NCI-H510A treated with DMSO at 0.1 percent for 48 hours (cell line): ENCODE data around the gene AUTS2.

Experiments used
- DNase-seq: peaks from one replicate; lab custom pipeline; 2025; lab: John Stamatoyannopoulos, UW

AUTS2 gene

DNA sequence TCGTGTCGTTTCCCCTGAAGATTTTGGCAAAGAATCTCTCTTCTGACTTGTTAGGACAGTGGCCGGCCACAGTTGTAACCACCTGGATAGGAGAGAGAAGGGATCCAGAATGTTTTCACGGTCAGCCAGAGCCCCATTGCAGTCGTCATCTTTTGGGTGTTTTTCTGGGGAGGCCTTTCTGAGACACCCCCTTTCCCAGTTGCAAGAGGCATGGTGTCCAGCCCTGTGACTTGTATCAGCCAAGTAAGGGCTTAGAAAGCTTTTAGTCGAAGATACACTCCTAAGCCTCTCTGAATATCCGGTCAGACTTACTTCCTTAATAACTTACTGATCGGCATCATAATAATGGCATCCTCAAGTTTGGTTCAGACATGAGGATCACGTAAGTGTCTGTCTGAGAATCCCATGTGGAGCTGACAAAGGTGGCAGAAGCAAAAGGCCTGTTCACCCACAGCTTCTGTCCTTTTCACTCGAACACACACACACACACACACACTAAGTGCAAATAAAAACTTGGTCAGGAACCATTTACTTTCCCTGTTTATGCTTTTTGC is 1098.0 kb downstream of the AUTS2 start:
- DNase-seq: no peak

DNA sequence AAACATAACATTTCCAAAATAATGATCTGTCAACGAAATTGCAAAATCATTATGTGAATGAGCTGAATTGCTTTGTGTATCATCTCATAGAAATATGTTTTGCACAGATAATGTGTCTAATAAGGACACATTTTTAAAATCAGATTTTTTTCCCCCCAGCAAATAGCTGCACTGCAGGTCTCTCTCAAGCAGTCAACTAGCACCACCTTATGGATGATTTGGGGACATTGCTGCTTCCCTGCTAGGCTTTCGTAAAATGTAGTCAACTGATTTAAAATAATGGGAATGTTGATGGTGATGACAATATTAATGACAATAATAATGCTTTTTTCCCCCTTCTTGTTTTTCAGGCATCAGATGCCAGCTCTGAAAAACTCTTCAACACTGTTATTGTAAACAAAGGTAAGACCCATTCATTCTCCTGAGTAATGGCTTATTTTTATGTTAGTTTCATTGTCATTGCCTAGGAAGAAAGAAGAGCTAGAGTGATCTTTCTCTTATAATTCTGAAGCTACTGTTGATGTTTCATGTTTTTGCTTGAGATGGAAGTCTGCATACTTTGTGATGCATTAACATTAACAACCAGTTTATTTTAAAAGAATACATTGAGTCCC is 1100.1 kb downstream of the AUTS2 start:
- DNase-seq: peak; percentile 27

GRCh38 chr7:70699271-70699670 is 1101.0 kb downstream of the AUTS2 start:
- DNase-seq: no peak

DNA sequence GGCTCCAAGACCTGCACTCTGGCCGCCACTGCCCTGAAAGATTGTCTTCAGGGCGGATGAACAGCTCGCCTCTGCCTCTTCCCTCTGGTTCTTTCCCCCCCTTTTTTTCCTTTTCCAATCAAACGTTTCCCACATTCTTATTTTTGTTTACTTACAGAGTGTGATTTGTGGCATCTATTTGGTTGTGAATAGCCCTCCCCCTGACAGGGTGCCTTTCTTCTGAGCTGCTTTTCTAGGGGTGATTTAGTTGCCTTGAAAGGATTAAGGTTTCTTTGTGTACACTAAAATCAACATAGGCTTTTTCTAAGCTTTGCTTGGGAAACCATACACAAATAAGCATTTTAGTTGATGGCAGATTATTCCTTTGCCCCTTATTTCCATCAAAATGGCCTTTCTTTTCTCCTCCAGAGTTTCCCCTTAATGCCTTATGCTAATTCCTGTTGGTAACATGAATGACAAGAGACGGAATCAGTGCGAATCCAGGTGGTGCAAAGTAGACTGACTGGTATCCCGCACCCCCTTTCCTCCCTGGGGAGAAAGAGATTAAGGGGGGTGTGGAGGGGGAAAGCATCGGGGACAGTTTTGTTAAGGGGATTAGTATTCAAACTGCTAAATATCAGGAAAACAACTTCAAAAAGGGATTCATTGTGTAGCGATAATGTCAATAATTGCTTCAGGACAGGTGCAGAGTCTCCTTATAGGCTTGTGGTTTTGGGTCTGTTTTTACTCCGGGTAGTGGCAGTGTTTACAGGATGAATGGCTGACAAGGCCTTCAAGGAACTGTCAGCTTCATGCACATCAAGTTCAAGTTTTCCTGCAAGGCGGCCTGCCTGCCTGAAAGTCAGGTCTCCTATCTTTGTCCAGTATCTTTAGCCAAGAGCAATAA is 1102.0 kb downstream of the AUTS2 start:
- no peak for DNase-seq

DNA sequence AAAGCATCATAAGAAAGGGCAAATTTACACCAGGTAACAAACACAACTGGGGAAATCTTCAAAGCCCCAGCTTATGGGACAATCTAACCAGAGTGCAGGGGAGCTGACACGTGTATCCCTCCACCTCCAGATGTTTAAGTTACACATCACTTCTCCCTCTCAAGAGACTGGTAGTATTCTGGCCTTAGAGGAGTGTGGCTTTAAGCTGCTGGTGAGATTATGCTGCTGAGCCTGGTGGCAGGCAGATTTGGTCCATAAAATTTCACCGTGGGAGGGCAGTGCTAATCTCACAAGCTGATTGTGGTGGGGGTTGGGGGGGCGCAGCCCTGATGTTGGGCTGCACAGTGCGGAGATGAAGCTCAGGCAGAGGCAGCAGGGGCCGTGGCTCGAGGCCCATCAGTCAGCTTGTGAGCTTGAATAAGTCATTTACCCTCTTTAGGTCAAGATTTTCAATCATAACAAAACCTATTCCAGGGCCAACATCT is 1102.7 kb downstream of the AUTS2 start:
- DNase-seq: no peak

DNA sequence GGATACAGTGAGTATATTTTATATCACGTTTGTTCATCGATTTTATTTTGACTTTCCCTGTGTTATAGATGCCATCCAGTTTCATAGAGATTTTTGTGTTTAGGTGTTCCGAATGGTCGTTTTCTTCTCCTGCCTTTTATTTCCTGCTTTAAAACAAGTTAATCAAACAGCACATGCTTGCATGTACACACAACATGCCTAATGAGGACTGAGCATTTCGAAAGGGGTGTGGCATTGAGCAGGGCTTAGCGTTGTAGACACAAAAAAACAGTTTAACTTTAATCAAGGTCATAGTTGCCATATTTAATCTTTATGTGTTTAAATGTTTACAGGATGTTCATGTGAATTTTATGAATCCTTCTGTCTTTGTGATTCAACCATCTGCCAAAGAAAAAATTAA is 1103.2 kb downstream of the AUTS2 start:
- no peak for DNase-seq

GRCh38 chr7:70701991-70702390 is 1103.7 kb downstream of the AUTS2 start:
- DNase-seq: no peak

GRCh38 chr7:70703785-70704184 is 1105.5 kb downstream of the AUTS2 start:
- DNase-seq: no peak

DNA sequence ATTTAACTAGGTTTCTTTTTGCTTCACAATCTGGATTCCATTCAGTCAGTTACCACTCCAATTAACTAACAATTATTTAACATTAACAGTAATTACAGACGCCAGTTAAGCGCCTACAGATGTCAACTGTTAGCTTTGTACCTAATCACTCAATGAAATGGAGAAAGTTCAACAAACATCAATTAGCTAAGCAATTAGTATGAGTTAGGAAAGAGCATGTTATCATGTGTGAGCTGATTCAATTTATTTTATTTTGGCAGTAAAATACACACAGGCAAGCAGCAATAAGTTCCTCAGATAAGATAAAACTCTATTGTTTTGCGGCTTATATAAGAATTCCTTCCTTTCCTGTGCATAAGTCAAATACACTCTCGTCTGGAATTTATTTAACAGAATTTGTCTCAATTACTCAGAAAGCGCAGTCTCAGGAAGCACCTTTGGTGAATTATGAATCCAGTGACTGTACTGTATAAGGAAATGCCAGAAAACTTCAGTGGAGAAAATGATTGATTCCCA is 1106.6 kb downstream of the AUTS2 start:
- DNase-seq: no peak

GRCh38 chr7:70706204-70706603 is 1107.9 kb downstream of the AUTS2 start:
- DNase-seq: no peak

- no peak for DNase-seq
Observed at GRCh38 chr7:70706698-70707097, 1108.4 kb downstream of the AUTS2 start.

GRCh38 chr7:70707823-70708243 is 1109.6 kb downstream of the AUTS2 start:
- DNase-seq: no peak

- DNase-seq: peak; percentile 36
Observed at GRCh38 chr7:70710011-70710480, 1111.8 kb downstream of the AUTS2 start.

GRCh38 chr7:70710651-70711050 is 1112.4 kb downstream of the AUTS2 start:
- no peak for DNase-seq

DNA sequence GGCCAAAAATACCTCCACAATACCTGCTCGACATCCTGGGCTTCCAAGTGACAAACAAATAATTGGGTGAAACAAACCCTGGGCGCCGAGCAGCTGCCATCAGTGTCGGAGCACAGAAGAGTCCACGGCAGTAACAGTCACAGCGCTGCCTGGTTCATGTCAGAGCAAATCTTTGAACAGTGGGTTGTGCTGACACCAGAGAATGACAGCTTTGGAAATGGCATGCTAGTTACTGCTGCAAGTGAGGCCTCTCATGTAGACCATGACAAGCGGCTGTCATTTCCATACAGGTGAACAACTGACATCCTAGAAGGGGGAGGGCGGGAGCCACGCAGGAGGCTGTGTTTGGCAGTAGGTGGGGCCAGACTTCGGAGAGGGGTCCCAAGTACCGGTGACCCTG is 1113.2 kb downstream of the AUTS2 start:
- DNase-seq: peak; percentile 62

DNA sequence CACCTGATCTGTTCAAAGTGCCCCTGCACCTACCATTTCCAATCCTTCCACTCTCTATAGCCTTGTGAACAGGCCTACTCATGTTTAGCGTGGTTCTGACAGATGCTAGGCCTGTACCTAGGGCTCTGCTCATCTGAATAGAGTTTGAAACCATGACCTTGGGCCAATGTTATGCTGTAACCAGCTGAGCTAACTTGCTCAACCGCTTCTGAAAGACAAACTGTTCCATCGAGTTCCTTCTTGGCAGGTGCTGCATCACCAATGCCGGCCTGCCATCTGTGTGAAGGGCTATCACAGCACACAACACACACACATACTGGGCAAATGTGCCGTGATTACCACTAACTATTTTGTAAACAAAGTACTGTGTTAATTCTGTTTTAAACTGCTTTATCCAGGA is 1114.7 kb downstream of the AUTS2 start:
- DNase-seq: peak; percentile 78

GRCh38 chr7:70714506-70715038 is 1116.3 kb downstream of the AUTS2 start:
- DNase-seq: no peak

GRCh38 chr7:70717553-70718329 is 1119.5 kb downstream of the AUTS2 start:
- DNase-seq: no peak

- DNase-seq: peak; percentile 37
Observed at GRCh38 chr7:70719125-70719524, 1120.8 kb downstream of the AUTS2 start.

DNA sequence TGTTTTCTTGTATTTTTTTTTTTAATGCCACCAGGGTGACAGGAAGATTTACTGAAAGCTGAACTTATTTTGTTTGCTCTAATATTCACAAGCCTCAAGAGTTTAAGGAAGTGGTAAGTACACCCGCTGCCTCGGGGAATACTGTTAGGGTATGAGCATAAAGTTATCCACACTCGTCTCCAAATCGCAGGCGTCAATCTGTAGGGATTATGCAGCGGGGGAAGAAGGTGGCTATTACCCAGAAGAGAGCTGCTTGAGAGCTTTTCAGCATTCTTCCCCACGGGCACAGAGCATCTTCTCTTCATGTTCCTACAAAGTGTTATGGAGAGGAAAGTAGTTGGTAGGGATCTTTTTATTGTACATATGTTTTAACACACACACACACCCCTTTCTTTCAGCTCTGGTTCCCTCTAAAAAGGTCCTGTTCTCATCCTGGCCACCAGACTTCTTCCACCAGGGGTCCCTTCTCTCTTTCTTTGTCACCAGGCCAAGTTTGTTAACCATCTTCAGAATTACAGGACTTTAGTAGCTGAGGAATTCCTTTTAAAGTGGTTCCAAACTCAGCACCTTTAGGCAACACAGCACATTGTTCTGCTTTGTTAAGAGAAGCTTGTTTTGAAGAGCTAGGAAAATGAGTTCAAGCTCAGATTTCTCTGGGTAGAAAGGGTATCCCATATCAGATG is 1122.1 kb downstream of the AUTS2 start:
- DNase-seq: no peak

GRCh38 chr7:70721500-70721899 is 1123.2 kb downstream of the AUTS2 start:
- no peak for DNase-seq
